Neuronal stem cell (in vitro differentiated cells): ENCODE results near the gene STARD10.
A peak's percentile ranks its signal among the peaks of the same experiment; 100 is the strongest.

Experiments used
- DNase-seq: peaks from one replicate; pipeline ENCODE4 v3.0.0-alpha.2; 2013; ENCODE audit warnings: low spot score
- H2AFZ ChIP-seq: one replicate; pipeline ENCODE4 v1.6.1; 2013; ENCODE audit warnings: mild to moderate bottlenecking, low read length, inconsistent platforms
- H2AK5ac ChIP-seq: 2 replicates; pipeline ENCODE4 v1.6.1; 2013; ENCODE audit warnings: low read depth, mild to moderate bottlenecking, inconsistent platforms, low read length, moderate library complexity, mixed read lengths
- H2BK120ac ChIP-seq: 2 replicates; pipeline ENCODE4 v1.6.1; 2013; ENCODE audit warnings: low read depth, mild to moderate bottlenecking, inconsistent platforms, low read length, moderate library complexity, mixed read lengths
- H2BK12ac ChIP-seq: one replicate; pipeline ENCODE4 v1.6.1; 2013; ENCODE audit warnings: low read length, inconsistent platforms
- H2BK15ac ChIP-seq: 2 replicates; pipeline ENCODE4 v1.6.1; 2013; ENCODE audit warnings: mild to moderate bottlenecking, low read length, inconsistent platforms, mixed read lengths
- H2BK5ac ChIP-seq: one replicate; pipeline ENCODE4 v1.6.1; 2013; ENCODE audit warnings: inconsistent platforms, mild to moderate bottlenecking, low read length, moderate library complexity
- H3K14ac ChIP-seq: one replicate; pipeline ENCODE4 v1.6.1; 2013; ENCODE audit warnings: low read length, inconsistent platforms
- H3K18ac ChIP-seq: 2 replicates; pipeline ENCODE4 v1.6.1; 2013; ENCODE audit warnings: low read length, inconsistent platforms
- H3K23ac ChIP-seq: 2 replicates; pipeline ENCODE4 v1.6.1; 2013; ENCODE audit warnings: low read depth, mild to moderate bottlenecking, mixed read lengths, low read length, inconsistent platforms; ENCODE audit not compliant: poor library complexity
- H3K27ac ChIP-seq: replicated peaks from 3 replicates; pipeline ENCODE4 v1.5.1; 2013; ENCODE audit warnings: low read length, inconsistent platforms
- H3K27me3 ChIP-seq, 3 experiments: 2 replicates each; pipeline ENCODE4 v1.6.1; 2013; ENCODE audit warnings: low read length in 3 of 3, mild to moderate bottlenecking in 2 of 3, inconsistent platforms in 1 of 3, low read depth in 1 of 3, mixed read lengths in 1 of 3, moderate library complexity in 1 of 3; ENCODE audit not compliant: control insufficient read depth in 3 of 3, insufficient read depth in 3 of 3
- H3K36me3 ChIP-seq, 2 donors: replicated peaks in 1 of 2; 2 replicates each; pipeline ENCODE4 v1.6.1; 2013; ENCODE audit warnings: low read length in 2 of 2; ENCODE audit not compliant: control insufficient read depth in 2 of 2, insufficient read depth in 2 of 2
- H3K4ac ChIP-seq: 2 replicates; pipeline ENCODE4 v1.6.1; 2013; ENCODE audit warnings: inconsistent platforms, mild to moderate bottlenecking, low read length, moderate library complexity
- H3K4me1 ChIP-seq, 2 donors: 1 replicate in 1 of 2; 2 replicates in 1 of 2; pipeline ENCODE4 v1.6.1; 2013; ENCODE audit warnings: low read length in 2 of 2, low read depth in 1 of 2; ENCODE audit not compliant: control insufficient read depth in 2 of 2, insufficient read depth in 1 of 2
- H3K4me2 ChIP-seq: one replicate; pipeline ENCODE4 v1.6.1; 2013; ENCODE audit warnings: mild to moderate bottlenecking, low read length, inconsistent platforms; ENCODE audit not compliant: insufficient read depth, poor library complexity, severe bottlenecking
- H3K4me3 ChIP-seq, 2 donors: 2 replicates each; pipeline ENCODE4 v1.5.1; 2013; ENCODE audit warnings: low read length in 2 of 2, mild to moderate bottlenecking in 2 of 2, inconsistent platforms in 1 of 2, moderate library complexity in 1 of 2
- H3K79me1 ChIP-seq: one replicate; pipeline ENCODE4 v1.6.1; 2013; ENCODE audit warnings: low read depth, mild to moderate bottlenecking, inconsistent platforms, low read length, moderate library complexity
- H3K9ac ChIP-seq: one replicate; pipeline ENCODE4 v1.6.1; 2013; ENCODE audit warnings: mild to moderate bottlenecking, low read depth, low read length, inconsistent platforms; ENCODE audit not compliant: poor library complexity
- H3K9me3 ChIP-seq, 2 donors: replicated peaks in 1 of 2; 2 replicates each; pipeline versions ENCODE3 to v1.6.1; 2013; ENCODE audit warnings: low read length in 2 of 2, mild to moderate bottlenecking in 2 of 2, inconsistent platforms in 1 of 2, low read depth in 1 of 2, mixed read lengths in 1 of 2, moderate library complexity in 1 of 2; ENCODE audit not compliant: control insufficient read depth in 2 of 2, insufficient read depth in 1 of 2
- H4K8ac ChIP-seq: one replicate; pipeline ENCODE4 v1.6.1; 2013; ENCODE audit warnings: low read depth, mild to moderate bottlenecking, inconsistent platforms, low read length, moderate library complexity
- H4K91ac ChIP-seq: one replicate; pipeline ENCODE4 v1.6.1; 2013; ENCODE audit warnings: low read length, low read depth, mild to moderate bottlenecking, inconsistent platforms; ENCODE audit not compliant: poor library complexity
- WGBS, 2 donors: extraction: QIAGEN DNeasy Blood & Tissue Kit; methylation state at CpG; one replicate each; pipeline ENCODE4 v1.1.7; 2013; ENCODE audit warnings: missing lambda C conversion rate in 2 of 2, mixed read lengths in 1 of 2; ENCODE audit not compliant: insufficient read length in 2 of 2, insufficient replicate concordance in 1 of 2; ENCODE audit errors: extremely low coverage in 2 of 2; 5-methylcytosine and 5-hydroxymethylcytosine counted together

STARD10 gene

DNA sequence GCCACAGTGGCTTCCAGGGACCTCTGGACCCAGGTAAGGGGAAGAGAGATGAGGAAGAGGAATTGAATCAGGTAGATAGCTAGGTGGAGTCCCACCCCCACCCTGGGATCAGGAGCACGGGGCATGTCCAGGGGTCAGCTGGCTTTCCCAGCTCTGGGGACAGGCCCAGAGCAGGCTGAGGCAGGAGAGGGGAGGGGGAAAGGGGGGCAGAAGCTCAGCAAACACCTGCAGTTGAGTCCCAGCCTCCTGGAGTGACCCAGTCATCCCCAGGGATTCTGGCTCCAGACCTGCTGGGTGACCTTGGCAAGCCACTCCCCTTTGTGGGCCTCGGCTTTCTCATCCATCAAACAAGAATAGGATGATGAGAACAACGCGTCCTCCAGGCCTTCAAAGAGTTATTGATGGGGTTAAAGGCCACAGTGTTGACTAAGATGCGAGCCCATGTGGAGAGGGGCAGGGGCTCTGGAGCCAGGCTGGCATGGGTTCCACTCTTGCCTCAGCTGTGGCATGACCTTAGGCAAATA, 16.0 kb downstream of the STARD10 start:
- H3K14ac ChIP-seq: no peak overlapping the region
- H4K8ac ChIP-seq: no peak overlapping the region
- no peak overlapping the region for H2AK5ac ChIP-seq
- no peaks in the 10 kb centered on the region for H3K9me3 ChIP-seq
- H3K79me1 ChIP-seq: no peaks in the 10 kb centered on the region
- H3K4me1 ChIP-seq: peaks cover 15 to 18% of the 10 kb centered on the region in 2 donors
- DNase-seq: no peak
- H3K27me3 ChIP-seq: peaks cover 0 to 27% (median 16%) of the 10 kb centered on the region in 3 experiments
- no peak overlapping the region for H2BK15ac ChIP-seq
- H2BK5ac ChIP-seq: no peak overlapping the region
- no peak overlapping the region for H3K4me2 ChIP-seq
- no CpG with 5 or more reads among the region's 5 CpGs for WGBS, 2 donors
- no peak overlapping the region for H2BK120ac ChIP-seq
- H3K4ac ChIP-seq: no peak overlapping the region
- H3K27ac ChIP-seq: no peak overlapping the region
- no peaks in the 10 kb centered on the region for H3K36me3 ChIP-seq
- H3K9ac ChIP-seq: no peak overlapping the region
- H2BK12ac ChIP-seq: no peak overlapping the region
- H3K4me3 ChIP-seq: no peak overlapping the region
- H3K18ac ChIP-seq: no peak overlapping the region
- H2AFZ ChIP-seq: no peak overlapping the region
- H3K23ac ChIP-seq: no peak overlapping the region
- no peak overlapping the region for H4K91ac ChIP-seq

DNA sequence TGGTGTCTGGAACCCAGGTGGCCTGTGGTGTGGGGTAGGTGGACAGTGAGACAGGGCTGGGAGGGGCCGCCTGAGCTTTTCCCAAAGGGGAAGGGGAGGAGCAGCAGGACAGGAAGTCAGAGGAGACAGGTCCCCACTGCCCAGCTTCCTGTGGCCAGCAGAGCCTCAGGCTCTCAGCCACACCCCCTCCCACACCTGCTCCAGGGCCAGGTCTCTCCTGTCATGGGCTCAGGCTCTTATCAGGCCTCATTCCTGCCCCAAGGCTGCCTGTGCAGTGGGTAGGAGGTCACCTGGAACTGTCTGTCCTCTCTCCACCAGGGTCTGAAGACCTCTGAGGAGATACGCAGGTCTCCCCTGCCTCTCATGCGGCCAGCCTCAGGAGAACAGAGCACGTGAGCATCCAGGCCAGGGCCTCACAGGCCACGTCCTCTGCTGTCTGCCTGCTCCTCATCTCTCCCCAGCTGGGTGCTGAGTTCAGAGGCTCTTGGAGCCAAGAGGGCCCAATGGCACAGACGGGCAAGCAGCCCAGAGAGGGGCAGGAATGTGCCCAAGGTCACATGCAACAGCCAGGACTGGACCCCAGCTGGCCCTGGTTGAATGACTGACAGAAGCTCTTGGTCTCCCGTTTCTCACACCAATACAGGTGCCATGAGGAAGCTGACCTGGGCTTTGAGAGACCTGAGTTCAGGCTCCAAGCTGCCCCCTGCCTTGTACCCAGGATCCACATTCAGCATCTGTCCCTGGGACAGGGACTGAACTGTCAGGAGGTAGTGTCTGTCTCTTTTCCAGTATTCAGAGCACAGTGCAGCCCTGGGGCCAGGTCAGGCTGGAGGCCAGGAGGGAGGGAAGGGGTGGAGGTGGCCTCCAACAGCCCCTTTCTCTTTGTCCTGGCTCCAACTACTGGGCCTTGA, 16.7 kb downstream of the STARD10 start:
- no peaks in the 10 kb centered on the region for H3K9me3 ChIP-seq
- no peak overlapping the region for H2AFZ ChIP-seq
- no peak for DNase-seq
- no peak overlapping the region for H2BK12ac ChIP-seq
- H3K4ac ChIP-seq: no peak overlapping the region
- no peak overlapping the region for H4K8ac ChIP-seq
- no peak overlapping the region for H2BK5ac ChIP-seq
- H3K4me3 ChIP-seq: no peak overlapping the region
- no peak overlapping the region for H3K23ac ChIP-seq
- H3K27ac ChIP-seq: no peak overlapping the region
- H3K4me1 ChIP-seq: peaks cover 11 to 16% of the 10 kb centered on the region in 2 donors
- H3K79me1 ChIP-seq: no peaks in the 10 kb centered on the region
- H2BK120ac ChIP-seq: no peak overlapping the region
- no peak overlapping the region for H3K14ac ChIP-seq
- no peak overlapping the region for H3K9ac ChIP-seq
- H2BK15ac ChIP-seq: no peak overlapping the region
- no peak overlapping the region for H2AK5ac ChIP-seq
- no peak overlapping the region for H3K18ac ChIP-seq
- H3K27me3 ChIP-seq: peaks cover 0 to 20% (median 15%) of the 10 kb centered on the region in 3 experiments
- no peak overlapping the region for H4K91ac ChIP-seq
- no CpG with 5 or more reads among the region's 7 CpGs for WGBS, 2 donors
- no peak overlapping the region for H3K4me2 ChIP-seq
- H3K36me3 ChIP-seq: no peaks in the 10 kb centered on the region

DNA sequence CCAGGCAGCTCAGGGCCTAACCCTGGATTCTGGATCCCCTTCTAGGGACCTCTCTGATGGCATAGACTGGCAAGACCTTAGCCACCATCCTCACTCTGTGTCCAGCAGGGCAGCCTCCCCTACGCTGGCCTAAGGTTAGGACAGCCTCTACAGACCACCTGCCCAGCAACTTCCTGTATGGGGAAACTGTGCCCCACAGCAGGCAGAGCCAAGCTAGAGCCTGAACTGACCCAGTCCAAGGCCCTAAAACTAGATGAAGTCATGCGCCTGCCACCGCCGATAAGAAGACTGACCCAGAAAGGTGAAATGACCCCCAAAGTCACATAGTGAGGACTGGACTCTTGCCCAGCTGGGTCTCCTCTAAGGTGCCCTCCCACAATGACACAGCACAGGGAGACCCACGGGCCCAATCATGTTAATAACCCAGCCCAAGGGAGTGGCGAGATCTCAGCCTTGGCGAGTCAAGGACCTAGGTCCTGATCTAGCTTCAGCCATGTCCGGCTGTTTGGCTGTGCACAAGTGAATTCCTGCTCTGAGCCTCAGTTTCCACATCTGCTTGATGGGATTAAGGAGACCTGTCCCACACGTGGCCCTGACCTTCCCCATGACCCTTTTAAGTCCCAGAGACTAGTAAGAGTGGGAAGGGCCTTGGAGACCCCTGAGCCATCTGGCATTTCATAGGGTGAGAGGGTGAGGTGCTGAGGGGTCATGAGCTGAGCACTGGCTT, 17.6 kb downstream of the STARD10 start:
- no peak overlapping the region for H2BK5ac ChIP-seq
- H3K9me3 ChIP-seq: no peaks in the 10 kb centered on the region
- no peak overlapping the region for H3K4ac ChIP-seq
- no peak overlapping the region for H2BK120ac ChIP-seq
- no peak overlapping the region for H2AFZ ChIP-seq
- H3K9ac ChIP-seq: no peak overlapping the region
- H3K4me1 ChIP-seq: peaks cover 9 to 16% of the 10 kb centered on the region in 2 donors
- H3K4me2 ChIP-seq: no peak overlapping the region
- no peak overlapping the region for H3K14ac ChIP-seq
- no peak for DNase-seq
- H3K36me3 ChIP-seq: no peaks in the 10 kb centered on the region
- H3K27ac ChIP-seq: no peak overlapping the region
- H2AK5ac ChIP-seq: no peak overlapping the region
- H3K27me3 ChIP-seq: peaks cover 0 to 16% (median 13%) of the 10 kb centered on the region in 3 experiments
- H4K8ac ChIP-seq: no peak overlapping the region
- H2BK15ac ChIP-seq: peak overlapping the region; percentile 25
- H3K4me3 ChIP-seq: no peak overlapping the region
- no peak overlapping the region for H2BK12ac ChIP-seq
- H4K91ac ChIP-seq: no peak overlapping the region
- H3K23ac ChIP-seq: no peak overlapping the region
- no peaks in the 10 kb centered on the region for H3K79me1 ChIP-seq
- no peak overlapping the region for H3K18ac ChIP-seq
- WGBS, 2 donors: no CpG with 5 or more reads among the region's 9 CpGs
